CD4-positive, alpha-beta memory T cell (primary cell): ENCODE data around the gene TNFRSF14. TPM values are rescaled to one million over a fixed set of nuclear protein-coding genes. Genes with fewer than 3 reads are reported as not detected.
A peak's percentile ranks its signal among the peaks of the same experiment; 100 is the strongest.
"Not testable (repeated sequence)": the region's sequence is repeated elsewhere in the genome, so short reads cannot be mapped to it uniquely, and the experiment has no call there.

Experiments used
- CTCF ChIA-PET: fragments of 350-600 bp; sonication (Branson Sonifier 250); formaldehyde crosslinking; loops from one replicate; lab custom pipeline; 2021; ENCODE audit warnings: inconsistent platforms; ENCODE audit not compliant: partially characterized antibody; lab: Charles Lee
- POLR2A ChIA-PET: fragments of 350-600 bp; sonication (Branson Sonifier 250); formaldehyde crosslinking; loops from one replicate; lab custom pipeline; 2021; ENCODE audit not compliant: partially characterized antibody; lab: Charles Lee
- DNase-seq, 5 donors: peaks; one replicate each; pipeline versions ENCODE4 v3.0.0 to v3.0.0-alpha.2; 2020 to 2022; ENCODE audit warnings: mixed read lengths in 1 of 5
- H3K27ac ChIP-seq: one replicate; pipeline ENCODE4 v1.7.0; 2013; ENCODE audit warnings: low read depth, low read length
- H3K27me3 ChIP-seq: 2 replicates; pipeline ENCODE4 v1.7.0; 2013; ENCODE audit warnings: mild to moderate bottlenecking, low read length, moderate library complexity; ENCODE audit not compliant: insufficient read depth
- H3K36me3 ChIP-seq: 2 replicates; pipeline ENCODE4 v1.7.0; 2013; ENCODE audit warnings: mild to moderate bottlenecking, low read length, moderate library complexity; ENCODE audit not compliant: insufficient read depth
- H3K4me1 ChIP-seq: 2 replicates; pipeline ENCODE4 v1.7.0; 2013; ENCODE audit warnings: mild to moderate bottlenecking, low read length, moderate library complexity; ENCODE audit not compliant: insufficient read depth
- H3K4me3 ChIP-seq, 2 donors: one replicate each; pipeline ENCODE4 v1.7.0; 2013; ENCODE audit warnings: low read length in 2 of 2, mild to moderate bottlenecking in 1 of 2
- H3K9me3 ChIP-seq, 2 donors: one replicate each; pipeline ENCODE4 v1.7.0; 2013; ENCODE audit warnings: low read length in 2 of 2, control low read depth in 1 of 2; ENCODE audit not compliant: control insufficient read depth in 1 of 2
- H3K27ac Mint-ChIP-seq, 7 donors: one replicate each; pipeline ENCODE4 v1.8.0; 2020 to 2021; ENCODE audit warnings: mixed read lengths in 7 of 7, mild to moderate bottlenecking in 6 of 7, inconsistent platforms in 3 of 7, moderate library complexity in 3 of 7
- H3K27me3 Mint-ChIP-seq, 2 donors: one replicate each; pipeline ENCODE4 v1.8.0; 2020 to 2021; ENCODE audit warnings: mixed read lengths in 2 of 2
- H3K36me3 Mint-ChIP-seq, 2 donors: one replicate each; pipeline ENCODE4 v1.8.0; 2020 to 2021; ENCODE audit warnings: mixed read lengths in 2 of 2, inconsistent platforms in 1 of 2, mild to moderate bottlenecking in 1 of 2
- H3K4me1 Mint-ChIP-seq, 4 donors: one replicate each; pipeline ENCODE4 v1.8.0; 2020 to 2021; ENCODE audit warnings: mixed read lengths in 4 of 4, mild to moderate bottlenecking in 1 of 4
- H3K4me3 Mint-ChIP-seq, 8 donors: one replicate each; pipeline ENCODE4 v1.8.0; 2020 to 2021; ENCODE audit warnings: mixed read lengths in 8 of 8, mild to moderate bottlenecking in 7 of 8, moderate library complexity in 6 of 8, inconsistent platforms in 3 of 8
- H3K9me3 Mint-ChIP-seq, 8 donors: one replicate each; pipeline ENCODE4 v1.8.0; 2020 to 2021; ENCODE audit warnings: mixed read lengths in 8 of 8, mild to moderate bottlenecking in 5 of 8, inconsistent platforms in 3 of 8, moderate library complexity in 1 of 8
- intact Hi-C: fragments of 100-400 bp; cut with micrococcal nuclease; formaldehyde crosslinking; loops from one replicate; pipeline ENCODE4 v1.15.1; 2023
- polyA plus RNA-seq, 2 donors: library from polyadenylated mRNA; unstranded; fragments of 300-500 nt; fragmentation: Illumina TruSeq; gene quantifications; one replicate each; pipeline ENCODE4 v1.2.3, GENCODE V29; 2021
- total RNA-seq, 2 experiments: library from RNA; stranded (reverse); gene quantifications; one replicate each; pipeline ENCODE4 v1.2.3, GENCODE V29; 2021

Gene TNFRSF14
- total and polyA plus RNA-seq, 4 experiments from 2014 or later: 59.6 to 173 (median 118) TPM

DNA sequence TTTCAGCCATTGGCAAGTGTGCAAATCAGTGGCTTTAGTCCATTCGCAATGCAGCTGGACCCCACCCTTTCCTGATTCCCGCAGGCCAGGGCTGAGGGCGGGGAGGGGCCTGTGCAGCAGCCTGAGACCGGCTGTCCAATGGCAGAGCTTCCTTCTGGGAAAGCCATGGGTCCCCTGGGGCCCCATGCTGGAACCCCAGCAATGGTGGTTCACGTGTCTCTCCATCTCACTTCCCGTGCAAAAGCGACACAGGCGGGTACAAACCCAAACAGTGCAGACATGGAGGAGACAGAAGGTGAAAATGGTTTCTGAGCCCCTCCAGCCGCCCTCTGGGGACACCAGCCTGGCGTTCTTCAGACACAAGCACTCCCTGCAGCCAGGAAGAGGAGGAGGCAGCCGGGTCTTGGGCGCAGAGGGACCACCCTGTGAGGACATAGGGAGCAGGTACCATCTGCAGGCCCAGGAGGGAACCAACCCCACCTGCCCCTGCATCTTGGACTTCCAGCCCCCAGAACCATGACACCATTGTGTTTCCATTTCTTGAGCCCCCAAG lies 5.8 kb upstream of the TNFRSF14 start:
- H3K36me3 Mint-ChIP-seq, H3K4me3 ChIP-seq, H3K36me3 ChIP-seq, H3K9me3 Mint-ChIP-seq, H3K27me3 Mint-ChIP-seq, H3K9me3 ChIP-seq, intact Hi-C loops, H3K4me3 Mint-ChIP-seq, H3K27me3 ChIP-seq, H3K27ac ChIP-seq: not testable (repeated sequence)
- Mint-ChIP-seq H3K4me1 (peaks cover 8 to 53% (median 31%) of the 10 kb centered on the region in 4 donors), H3K27ac (peak overlapping the region in 6 of 7 donors; percentile 25 to 99 (median 86))
- ChIA-PET POLR2A (interaction anchor here (5.0 to 10.5 kb wide), 2 partner anchors 21 to 34 kb away, joined by 189 to 367 read pairs; partner anchors contain the start of genes HES5, PANK4 and PRXL2B), CTCF (interaction anchor here (3.5 kb wide), 1 partner anchor 34 kb away, joined by 34 read pairs; no protein-coding TSS in a partner anchor)
- peak in 1 of 5 donors; percentile 31 for DNase-seq
- H3K4me1 ChIP-seq: peaks cover 41% of the 10 kb centered on the region

DNA sequence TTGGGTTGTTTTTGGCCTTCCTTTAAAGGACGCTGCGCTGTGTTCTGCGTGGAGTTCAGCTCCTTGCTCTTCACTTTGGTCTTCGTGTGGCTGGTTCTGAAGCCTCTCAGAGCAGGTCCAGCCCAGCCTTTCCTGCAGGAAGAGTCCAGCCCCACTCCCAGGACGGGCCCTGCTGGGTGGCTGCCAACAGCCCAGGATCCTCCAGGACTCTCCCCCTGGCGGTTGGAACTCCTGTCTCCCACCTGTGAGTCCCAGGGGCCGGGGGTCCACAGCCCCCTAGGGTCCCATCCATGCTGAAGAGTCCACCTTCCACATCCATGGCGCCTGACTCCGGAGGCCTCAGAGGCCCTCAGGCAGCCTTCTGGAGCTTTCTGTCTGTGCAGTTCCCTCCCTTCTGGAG lies 4.6 kb upstream of the TNFRSF14 start:
- H3K36me3 ChIP-seq, H3K9me3 Mint-ChIP-seq, intact Hi-C loops, H3K27me3 Mint-ChIP-seq, H3K4me3 ChIP-seq, CTCF ChIA-PET, H3K4me3 Mint-ChIP-seq, H3K27ac ChIP-seq, H3K9me3 ChIP-seq, H3K27me3 ChIP-seq, H3K36me3 Mint-ChIP-seq: not testable (repeated sequence)
- POLR2A ChIA-PET: interaction anchor here (1.0 kb wide), 1 partner anchor 34 kb away, joined by 3 read pairs; no protein-coding TSS in a partner anchor
- H3K4me1 Mint-ChIP-seq: peaks cover 14 to 64% (median 38%) of the 10 kb centered on the region in 4 donors
- peaks cover 42% of the 10 kb centered on the region for H3K4me1 ChIP-seq
- DNase-seq: peak in 1 of 5 donors; percentile 28
- peak overlapping the region in 3 of 7 donors; percentile 27 to 77 (median 65) for H3K27ac Mint-ChIP-seq

DNA sequence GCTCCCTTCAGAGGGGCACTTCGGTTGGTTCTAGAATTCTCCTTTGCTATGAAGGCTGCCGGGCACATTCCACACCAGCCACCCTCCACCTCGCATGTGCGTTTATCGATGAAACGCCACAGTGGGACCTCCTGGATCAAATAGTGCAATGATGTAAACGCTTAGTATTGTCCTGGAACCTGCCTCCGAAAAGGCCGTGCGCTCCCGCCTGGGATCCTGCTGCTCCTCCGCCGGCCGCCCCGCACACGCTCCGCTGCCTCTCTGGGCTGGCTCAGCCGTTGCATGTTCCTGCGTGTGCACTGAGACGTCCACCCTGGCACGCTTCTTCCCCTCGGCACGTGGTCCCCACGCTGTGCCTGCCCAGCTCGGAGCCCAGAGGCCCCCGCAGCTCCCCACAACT lies 4.0 kb upstream of the TNFRSF14 start:
- ChIA-PET CTCF (no interaction called here), POLR2A (interaction anchor here (1.0 kb wide), 1 partner anchor 34 kb away, joined by 3 read pairs; no protein-coding TSS in a partner anchor)
- H3K27me3 Mint-ChIP-seq: no peaks in the 10 kb centered on the region
- Histone ChIP-seq H3K27me3 (no peaks in the 10 kb centered on the region), H3K4me1 (peaks cover 46% of the 10 kb centered on the region), H3K27ac (no peak overlapping the region), H3K9me3 (no peaks in the 10 kb centered on the region), H3K36me3 (no peaks in the 10 kb centered on the region), H3K4me3 (no peak overlapping the region)
- intact Hi-C loops: no loop called here
- peaks cover 0 to 11% of the 10 kb centered on the region in 2 donors for H3K36me3 Mint-ChIP-seq
- H3K4me1 Mint-ChIP-seq: peaks cover 15 to 61% (median 38%) of the 10 kb centered on the region in 4 donors
- H3K9me3 Mint-ChIP-seq: peaks cover 0 to 2% (median 0%) of the 10 kb centered on the region in 8 donors
- no peak overlapping the region for H3K4me3 Mint-ChIP-seq
- peak in 1 of 5 donors; percentile 5 for DNase-seq
- peak overlapping the region in 1 of 7 donors; percentile 18 for H3K27ac Mint-ChIP-seq

DNA sequence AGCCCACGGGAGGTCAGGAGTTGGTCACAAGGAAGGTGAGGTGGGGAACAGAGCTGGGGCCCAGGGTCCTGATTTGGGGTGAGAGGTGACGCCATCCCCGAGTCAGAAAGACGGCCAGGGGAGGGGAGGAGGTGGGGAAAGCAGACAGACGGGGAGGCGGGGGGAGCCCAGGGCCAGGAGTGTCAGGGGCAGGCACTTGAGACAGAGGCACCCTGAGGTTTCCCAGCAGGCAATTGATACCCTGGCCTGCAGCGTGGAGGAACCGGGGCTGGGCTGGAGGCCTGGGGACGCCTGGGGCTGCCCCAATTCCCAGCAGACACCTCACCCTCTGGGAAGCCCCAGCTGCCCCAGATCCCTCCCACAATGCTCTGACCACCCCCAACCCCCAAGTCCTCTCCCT lies 3.1 kb upstream of the TNFRSF14 start:
- DNase-seq: peak in 1 of 5 donors; percentile 9
- H3K27ac ChIP-seq, H3K36me3 ChIP-seq, H3K27me3 Mint-ChIP-seq, H3K4me3 Mint-ChIP-seq, H3K4me3 ChIP-seq, CTCF ChIA-PET, intact Hi-C loops, H3K27me3 ChIP-seq, H3K9me3 Mint-ChIP-seq, POLR2A ChIA-PET, H3K9me3 ChIP-seq, H3K27ac Mint-ChIP-seq: not testable (repeated sequence)
- Mint-ChIP-seq H3K36me3 (peaks cover 0 to 11% of the 10 kb centered on the region in 2 donors), H3K4me1 (peaks cover 16 to 58% (median 36%) of the 10 kb centered on the region in 4 donors)
- peaks cover 47% of the 10 kb centered on the region for H3K4me1 ChIP-seq

DNA sequence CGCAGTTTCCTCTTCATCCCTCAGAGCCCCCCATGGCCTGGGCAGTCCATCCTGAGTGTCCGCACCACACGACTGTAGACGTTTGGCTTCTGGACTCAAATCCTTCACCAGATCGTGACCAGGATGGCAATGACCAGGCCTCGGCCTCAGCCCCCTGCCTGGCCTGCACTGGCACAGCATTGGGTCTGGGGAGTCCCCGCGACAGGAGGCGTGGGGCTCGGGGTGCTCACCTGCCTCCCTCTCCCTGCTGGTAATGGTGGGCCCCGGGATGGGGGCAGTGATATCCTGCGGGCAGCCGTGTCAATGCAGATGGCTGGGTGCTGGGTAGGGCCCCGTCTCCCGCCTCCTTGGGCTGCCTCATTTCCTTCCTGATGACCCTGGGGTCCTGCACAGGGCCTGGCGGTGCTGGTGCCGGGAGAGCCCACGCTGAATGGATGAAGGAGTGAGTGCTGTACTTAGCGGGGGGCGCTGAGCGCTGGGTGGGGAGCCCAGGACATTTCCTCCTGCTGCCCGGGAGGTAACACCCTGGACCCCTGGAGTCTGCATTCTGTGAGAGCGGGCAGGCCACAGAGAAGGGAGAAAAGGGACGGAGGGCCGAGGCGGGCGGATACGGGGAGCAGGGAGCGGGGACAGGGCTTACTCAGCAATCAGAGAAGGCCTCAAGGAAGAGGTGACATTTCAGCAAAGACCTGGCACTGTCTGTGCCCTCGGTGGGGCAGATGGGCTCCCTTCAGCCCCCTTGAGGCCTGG lies 2.1 kb upstream of the TNFRSF14 start:
- Mint-ChIP-seq H3K27me3 (no peaks in the 10 kb centered on the region), H3K27ac (peak overlapping the region in 6 of 7 donors; percentile 42 to 96 (median 80)), H3K4me1 (peaks cover 12 to 61% (median 34%) of the 10 kb centered on the region in 4 donors), H3K9me3 (peaks cover 0 to 2% (median 0%) of the 10 kb centered on the region in 8 donors), H3K36me3 (peaks cover 0 to 15% of the 10 kb centered on the region in 2 donors), H3K4me3 (peak overlapping the region in 3 of 8 donors; percentile 54 to 99 (median 92))
- ChIA-PET POLR2A (interaction anchor here (2.0 to 11.5 kb wide), 7 partner anchors 7 to 140 kb away, joined by 5 to 180 read pairs (median 36); partner anchors contain the start of genes PANK4, PEX10 and PRXL2B), CTCF (interaction anchor here (4.6 kb wide), 1 partner anchor 30 kb away, joined by 37 read pairs; the partner anchor contains the start of gene PRXL2B)
- no peak overlapping the region for H3K4me3 ChIP-seq
- H3K27me3 ChIP-seq: no peaks in the 10 kb centered on the region
- peak in 1 of 5 donors; percentile 21 for DNase-seq
- no peak overlapping the region for H3K27ac ChIP-seq
- peaks cover 13% of the 10 kb centered on the region for H3K36me3 ChIP-seq
- H3K9me3 ChIP-seq: no peaks in the 10 kb centered on the region
- peaks cover 49% of the 10 kb centered on the region for H3K4me1 ChIP-seq
- intact Hi-C loops: no loop called here

DNA sequence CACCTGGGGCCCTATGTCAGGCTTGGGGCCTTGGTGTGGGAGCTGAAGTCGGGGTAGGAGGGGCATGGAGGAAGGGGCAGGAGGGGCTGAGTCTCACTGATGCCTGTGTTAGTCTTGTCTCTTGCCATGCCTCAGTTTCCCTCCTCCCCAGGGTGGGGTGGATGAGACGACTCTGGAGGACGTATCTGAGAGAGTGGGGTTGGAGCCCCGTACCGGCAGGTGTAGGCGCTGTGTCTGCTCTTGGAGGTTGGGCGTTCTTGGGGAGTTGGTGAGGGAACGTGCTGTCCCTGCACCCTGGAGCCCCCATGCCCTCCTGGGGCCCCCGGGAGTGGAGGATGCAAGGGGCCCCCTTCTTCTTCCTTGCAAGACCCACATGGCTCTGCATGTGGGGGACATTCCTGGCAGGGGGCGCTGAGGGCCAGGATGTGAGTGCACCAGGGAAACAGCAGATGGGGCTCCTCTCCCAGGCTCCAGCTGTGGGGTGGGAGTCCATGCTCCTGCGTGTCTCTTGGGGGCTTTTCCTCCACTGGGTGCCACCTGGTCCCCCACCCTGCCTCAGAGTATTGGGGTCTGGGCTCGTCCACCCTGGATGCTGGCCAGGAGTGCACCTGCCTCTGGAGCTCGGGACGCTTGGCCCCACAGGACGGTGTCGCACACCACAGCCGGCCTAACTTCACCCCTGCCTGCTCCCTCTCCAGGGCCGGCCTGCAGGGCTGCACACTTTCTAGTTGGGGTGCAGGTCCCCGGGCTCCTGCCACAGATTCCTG lies 1.4 kb upstream of the TNFRSF14 start:
- Mint-ChIP-seq H3K4me1 (peaks cover 10 to 56% (median 32%) of the 10 kb centered on the region in 4 donors), H3K4me3 (peak overlapping the region in 7 of 8 donors; percentile 8 to 99 (median 73)), H3K36me3 (peaks cover 0 to 17% of the 10 kb centered on the region in 2 donors), H3K9me3 (peaks cover 0 to under 1% (median 0%) of the 10 kb centered on the region in 8 donors), H3K27me3 (no peaks in the 10 kb centered on the region), H3K27ac (peak overlapping the region; percentile 77 to 100 (median 84))
- Histone ChIP-seq H3K27ac (peak overlapping the region; percentile 98), H3K4me1 (peaks cover 44% of the 10 kb centered on the region), H3K4me3 (peak overlapping the region in 1 of 2 donors; percentile 95), H3K27me3 (no peaks in the 10 kb centered on the region), H3K36me3 (peaks cover 14% of the 10 kb centered on the region), H3K9me3 (no peaks in the 10 kb centered on the region)
- DNase-seq: peak; percentile 40 to 52 (median 43)
- intact Hi-C loops: no loop called here
- ChIA-PET CTCF (interaction anchor here (2.4 to 4.6 kb wide), 2 partner anchors 30 to 33 kb away, joined by 7 to 37 read pairs; partner anchors contain the start of gene PRXL2B), POLR2A (interaction anchor here (1.2 to 11.5 kb wide), 11 partner anchors 8 to 163 kb away, joined by 3 to 180 read pairs (median 13); partner anchors contain the start of genes MORN1, PANK4, PEX10 and PRXL2B)
